ENCODE data around the gene BCL7B.
A peak's percentile ranks its signal among the peaks of the same experiment; 100 is the strongest.

BCL7B gene

GRCh38 chr7:73557397-73558257, at the start of gene BCL7B:
Gene BCL7B (minus strand): TSS chr7:73557690. CDS start chr7:73557578, 112 bp downstream.
- Histone ChIP-seq H3K4me1 (ENCODE audit: insufficient read depth, low read length) (peaks cover 12% of the 10 kb centered on the region), H3K9me3 (ENCODE audit: low read length) (no peaks in the 10 kb centered on the region), H3K27me3 (ENCODE audit: insufficient read depth, low read length) (no peaks in the 10 kb centered on the region), H3K36me3 (ENCODE audit: insufficient read depth, low read length) (peaks cover 7% of the 10 kb centered on the region), H2AFZ (ENCODE audit: low read depth, low read length) (peak within 1 kb of the TSS; percentile 7), H3K4me3 (ENCODE audit: low read length) (peak within 1 kb of the TSS; percentile 66)

DNA sequence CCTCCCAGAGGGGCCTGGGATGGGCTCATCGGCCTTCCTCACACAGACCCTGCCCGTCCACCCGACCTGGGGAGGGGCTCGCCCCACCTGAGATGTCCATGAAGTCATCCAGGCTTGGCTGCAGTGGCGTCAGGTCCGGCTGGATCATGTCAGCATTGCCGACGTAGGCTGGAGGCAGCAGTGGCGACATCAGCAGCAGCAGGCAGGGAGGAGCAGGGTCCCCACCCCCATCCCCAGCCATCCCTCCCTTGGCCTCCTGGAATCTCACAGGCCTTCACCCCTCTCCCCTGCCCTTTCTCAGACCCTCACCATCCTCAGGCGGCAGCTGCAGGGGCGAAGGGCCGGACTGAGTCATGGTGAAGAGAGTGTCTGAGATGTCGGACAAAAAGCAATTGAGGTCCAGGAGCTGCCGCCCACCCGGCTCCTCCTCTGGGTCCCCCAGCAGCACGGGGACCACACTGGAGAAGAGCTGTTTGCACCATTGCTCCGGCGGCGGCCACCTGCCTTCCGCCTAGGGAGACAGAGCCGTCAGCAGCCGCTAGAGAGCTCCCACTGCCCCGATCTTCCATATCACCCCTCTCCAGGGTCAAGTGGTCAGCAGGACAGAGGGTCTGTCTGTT, 48.2 kb upstream of the BCL7B start:
- H3K36me3 ChIP-seq (ENCODE audit: insufficient read depth, low read length), result no peaks in the 10 kb centered on the region
- H3K4me3 ChIP-seq (ENCODE audit: low read length), result no peak overlapping the region

GRCh38 chr7:73602721-73603651, 45.5 kb upstream of the BCL7B start:
- no peaks in the 10 kb centered on the region for H3K4me1 ChIP-seq (ENCODE audit: insufficient read depth, low read length)
- no peaks in the 10 kb centered on the region for H3K9me3 ChIP-seq (ENCODE audit: low read length)

More for the DNA sequence above, 48.2 kb upstream of the BCL7B start:
- Histone ChIP-seq H3K4me1 (ENCODE audit: insufficient read depth, low read length) (no peaks in the 10 kb centered on the region), H2AFZ (ENCODE audit: low read depth, low read length) (no peak overlapping the region), H3K27me3 (ENCODE audit: insufficient read depth, low read length) (peaks cover 11% of the 10 kb centered on the region), H3K9me3 (ENCODE audit: low read length) (no peaks in the 10 kb centered on the region)

DNA sequence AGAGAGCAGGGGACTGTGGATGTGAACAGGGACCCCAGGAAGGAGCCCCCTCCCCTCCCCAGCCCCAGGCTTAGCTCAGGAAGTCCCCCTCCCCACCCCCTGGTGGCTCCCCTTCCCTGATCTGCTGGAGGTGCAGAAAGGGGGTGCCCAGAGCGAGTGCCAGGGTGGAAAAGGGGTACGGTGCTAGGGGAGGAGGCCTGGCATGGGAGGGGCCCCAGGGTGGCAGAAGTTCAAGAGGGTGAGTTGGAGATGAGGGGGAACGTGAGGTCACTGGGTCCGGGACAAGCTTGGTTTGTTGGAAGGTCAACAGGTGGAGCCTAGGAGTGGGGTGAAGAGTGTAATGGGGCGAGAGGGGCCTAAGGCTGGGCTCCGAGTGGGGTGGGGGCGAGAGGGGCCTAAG, 42.4 kb upstream of the BCL7B start:
- Histone ChIP-seq H3K27me3 (ENCODE audit: insufficient read depth, low read length) (peaks cover 24% of the 10 kb centered on the region), H2AFZ (ENCODE audit: low read depth, low read length) (no peak overlapping the region), H3K9me3 (ENCODE audit: low read length) (no peaks in the 10 kb centered on the region)

More at GRCh38 chr7:73602721-73603651, 45.5 kb upstream of the BCL7B start:
- Histone ChIP-seq H3K36me3 (ENCODE audit: insufficient read depth, low read length) (no peaks in the 10 kb centered on the region), H3K4me3 (ENCODE audit: low read length) (no peak overlapping the region), H3K27me3 (ENCODE audit: insufficient read depth, low read length) (peaks cover 17% of the 10 kb centered on the region), H2AFZ (ENCODE audit: low read depth, low read length) (no peak overlapping the region)

DNA sequence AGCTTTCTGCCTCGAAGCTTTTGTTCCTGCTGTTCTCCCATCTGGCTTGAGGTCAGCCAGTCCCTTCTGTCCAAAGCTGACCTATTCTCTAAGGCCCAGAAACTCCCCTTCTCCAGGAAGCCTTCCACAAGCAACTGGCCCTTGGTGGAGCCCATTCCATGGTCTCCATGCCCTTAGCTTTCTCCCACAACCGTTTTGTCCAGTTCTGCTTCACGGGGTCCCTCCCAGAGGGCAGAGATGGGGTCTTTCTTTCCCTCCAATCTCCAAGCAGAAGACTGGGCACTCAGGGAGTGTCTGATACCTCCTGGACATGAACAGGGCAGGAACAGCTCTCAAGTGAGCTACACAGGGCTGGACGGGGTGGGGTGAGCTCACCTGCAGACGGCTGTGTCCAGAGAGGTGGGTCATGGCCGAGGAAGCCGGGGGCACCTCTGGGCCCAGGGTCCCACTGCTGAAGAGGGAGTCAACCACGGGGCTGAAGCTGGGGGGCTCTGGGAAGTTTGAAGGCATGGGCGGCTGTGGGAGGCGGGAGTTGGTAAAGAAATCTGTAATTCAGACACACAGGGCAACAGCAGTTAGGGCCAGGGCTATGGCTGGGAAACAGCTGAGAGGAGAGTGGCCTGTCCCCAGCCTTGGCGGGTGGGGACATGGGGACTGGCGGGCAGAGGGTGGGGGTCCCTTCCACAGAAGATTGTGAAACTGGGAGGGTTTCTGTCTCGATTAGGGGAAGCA, 41.8 kb upstream of the BCL7B start:
- Histone ChIP-seq H3K36me3 (ENCODE audit: insufficient read depth, low read length) (no peaks in the 10 kb centered on the region), H3K27me3 (ENCODE audit: insufficient read depth, low read length) (peaks cover 24% of the 10 kb centered on the region), H3K9me3 (ENCODE audit: low read length) (no peaks in the 10 kb centered on the region), H2AFZ (ENCODE audit: low read depth, low read length) (no peak overlapping the region), H3K4me1 (ENCODE audit: insufficient read depth, low read length) (no peaks in the 10 kb centered on the region), H3K4me3 (ENCODE audit: low read length) (no peak overlapping the region)

More for the DNA sequence above, 42.4 kb upstream of the BCL7B start:
- no peaks in the 10 kb centered on the region for H3K36me3 ChIP-seq (ENCODE audit: insufficient read depth, low read length)
- no peaks in the 10 kb centered on the region for H3K4me1 ChIP-seq (ENCODE audit: insufficient read depth, low read length)
- H3K4me3 ChIP-seq (ENCODE audit: low read length), result no peak overlapping the region

- Histone ChIP-seq H3K4me1 (ENCODE audit: insufficient read depth, low read length) (no peaks in the 10 kb centered on the region), H3K9me3 (ENCODE audit: low read length) (no peaks in the 10 kb centered on the region), H2AFZ (ENCODE audit: low read depth, low read length) (no peak overlapping the region), H3K36me3 (ENCODE audit: insufficient read depth, low read length) (no peaks in the 10 kb centered on the region), H3K27me3 (ENCODE audit: insufficient read depth, low read length) (peaks cover 24% of the 10 kb centered on the region), H3K4me3 (ENCODE audit: low read length) (no peak overlapping the region)
These were observed 40.7 kb upstream of the BCL7B start for GRCh38 chr7:73597978-73598782.

DNA sequence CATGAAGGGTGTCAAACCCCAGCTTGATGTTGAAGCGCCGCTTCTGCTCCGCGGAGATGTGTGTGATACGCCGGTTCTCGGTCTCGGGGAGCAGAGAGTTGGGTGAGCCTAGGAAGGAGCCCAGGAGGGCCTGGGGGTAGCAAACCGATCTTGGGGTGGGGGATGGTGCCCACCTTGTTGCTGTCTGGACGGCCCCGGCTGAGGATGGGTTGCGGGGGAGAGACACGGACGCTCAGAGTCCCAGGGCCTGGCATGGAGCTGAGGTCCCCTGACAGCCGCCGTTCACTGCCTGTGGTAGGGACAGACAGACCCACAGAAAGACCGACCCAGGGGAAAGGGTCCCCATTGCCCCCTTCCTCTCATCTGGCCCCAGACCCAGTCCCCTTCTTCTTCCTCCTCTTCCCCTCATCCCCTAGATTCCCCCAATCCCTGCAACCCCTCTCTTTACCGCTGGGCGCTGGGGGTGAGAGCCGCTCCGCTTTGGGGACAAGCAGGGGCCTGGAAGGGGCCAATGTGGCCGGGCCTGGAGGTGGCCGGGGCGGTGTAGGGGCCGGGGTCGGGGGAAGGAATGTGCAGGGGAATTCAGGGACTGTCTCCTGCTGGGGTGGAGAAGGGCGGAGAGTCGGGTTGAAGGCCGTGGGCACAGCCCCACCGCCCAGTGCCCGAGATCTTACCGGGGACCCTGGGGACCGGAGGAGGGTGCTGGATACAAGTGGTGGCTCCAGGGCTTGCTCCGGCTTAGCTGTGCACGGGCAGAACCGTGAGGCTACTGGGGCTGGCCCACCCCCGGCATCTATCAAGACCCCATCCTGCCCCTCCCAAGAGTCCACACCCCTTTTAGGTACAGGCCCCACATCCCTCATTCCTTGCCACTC, 38.9 kb upstream of the BCL7B start:
- H3K9me3 ChIP-seq (ENCODE audit: low read length), result no peaks in the 10 kb centered on the region
- H3K4me1 ChIP-seq (ENCODE audit: insufficient read depth, low read length), result no peaks in the 10 kb centered on the region
- no peaks in the 10 kb centered on the region for H3K36me3 ChIP-seq (ENCODE audit: insufficient read depth, low read length)
- no peak overlapping the region for H3K4me3 ChIP-seq (ENCODE audit: low read length)
- no peak overlapping the region for H2AFZ ChIP-seq (ENCODE audit: low read depth, low read length)
- H3K27me3 ChIP-seq (ENCODE audit: insufficient read depth, low read length), result peaks cover 21% of the 10 kb centered on the region

DNA sequence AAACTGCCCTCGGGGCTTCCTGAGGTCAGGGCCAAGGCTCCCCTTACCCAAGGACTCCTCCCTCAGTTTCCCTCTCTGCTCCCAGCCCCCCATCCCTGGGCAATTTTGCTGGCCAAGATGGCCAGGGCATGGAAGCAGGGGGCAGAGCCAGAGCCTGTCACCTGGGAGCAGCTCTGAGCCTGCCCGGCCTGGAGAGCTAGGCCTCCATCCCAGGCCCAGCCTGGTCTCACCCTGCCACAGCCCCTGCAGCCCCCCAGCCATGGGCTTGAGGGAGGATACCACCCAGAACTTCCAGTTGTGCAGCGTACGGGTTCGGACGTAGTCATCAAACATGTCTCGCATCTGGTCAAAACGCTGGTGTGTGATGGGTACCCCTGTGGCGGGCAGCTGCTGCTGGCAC, 37.9 kb upstream of the BCL7B start:
- Histone ChIP-seq H3K36me3 (ENCODE audit: insufficient read depth, low read length) (no peaks in the 10 kb centered on the region), H3K4me3 (ENCODE audit: low read length) (no peak overlapping the region), H3K4me1 (ENCODE audit: insufficient read depth, low read length) (no peaks in the 10 kb centered on the region), H2AFZ (ENCODE audit: low read depth, low read length) (no peak overlapping the region), H3K27me3 (ENCODE audit: insufficient read depth, low read length) (peaks cover 21% of the 10 kb centered on the region), H3K9me3 (ENCODE audit: low read length) (no peaks in the 10 kb centered on the region)

DNA sequence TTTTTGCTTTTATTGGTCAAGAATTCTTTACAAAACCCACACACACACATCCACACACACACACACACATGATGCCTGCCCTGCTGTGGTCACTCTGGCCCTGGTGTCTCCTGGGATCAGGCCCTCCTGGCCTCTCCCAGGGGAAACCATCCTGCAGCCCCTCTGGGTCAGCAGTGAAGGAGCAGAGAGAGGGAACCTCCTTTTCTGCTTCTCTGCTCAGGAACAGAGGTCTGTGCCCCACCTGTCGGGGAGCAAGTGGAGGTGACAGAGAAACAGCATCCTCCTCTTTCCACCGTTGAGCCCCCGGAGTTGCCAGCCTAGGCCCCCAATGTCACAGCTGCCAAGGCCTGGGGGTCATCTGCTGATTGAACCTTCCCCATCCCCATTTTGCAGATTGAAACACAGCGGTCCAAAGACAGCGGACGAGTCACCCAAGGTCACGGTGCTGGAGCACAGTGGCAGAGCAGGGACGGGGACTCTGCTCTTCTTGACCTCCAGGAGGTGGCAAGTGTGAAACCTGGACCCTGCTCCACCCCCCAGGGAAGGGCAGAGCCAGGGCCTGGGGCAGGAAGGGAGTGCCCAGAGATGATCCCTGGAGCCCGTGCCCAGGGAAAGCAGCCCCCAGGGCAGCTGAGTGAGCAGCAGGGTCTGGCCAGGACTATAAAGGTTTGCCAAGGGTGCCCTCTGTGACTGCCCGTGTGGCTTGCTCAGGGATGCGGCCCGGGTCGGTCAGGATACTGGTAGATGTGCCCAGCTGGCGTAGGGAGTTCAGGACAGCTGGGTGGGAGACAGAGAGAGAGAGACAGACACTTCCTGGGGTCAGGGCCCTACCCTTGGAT, 35.9 kb upstream of the BCL7B start:
- peaks cover 19% of the 10 kb centered on the region for H3K27me3 ChIP-seq (ENCODE audit: insufficient read depth, low read length)
- H3K36me3 ChIP-seq (ENCODE audit: insufficient read depth, low read length), result no peaks in the 10 kb centered on the region
- no peak overlapping the region for H2AFZ ChIP-seq (ENCODE audit: low read depth, low read length)
- no peaks in the 10 kb centered on the region for H3K4me1 ChIP-seq (ENCODE audit: insufficient read depth, low read length)
- no peaks in the 10 kb centered on the region for H3K9me3 ChIP-seq (ENCODE audit: low read length)
- no peak overlapping the region for H3K4me3 ChIP-seq (ENCODE audit: low read length)

DNA sequence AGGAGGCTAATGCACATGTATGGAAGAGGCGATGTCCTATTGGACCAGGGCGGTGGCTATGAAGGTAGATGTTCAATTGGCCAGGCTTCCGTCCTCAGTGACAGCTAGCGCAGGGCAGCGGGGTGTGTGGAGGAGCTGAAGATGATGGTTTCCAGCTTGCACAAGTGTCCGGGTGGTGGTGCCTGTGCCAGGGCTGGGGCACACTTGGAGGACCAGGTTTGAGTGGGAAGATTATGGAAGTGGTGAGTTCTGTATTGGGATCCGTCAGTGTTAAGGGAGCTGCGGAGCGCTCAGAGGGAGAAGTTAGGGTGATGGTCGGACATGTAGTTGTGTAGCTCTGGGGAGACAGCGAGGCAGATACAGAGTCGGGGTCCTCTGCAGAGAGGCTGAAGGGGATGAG, 29.4 kb upstream of the BCL7B start:
- Histone ChIP-seq H3K4me1 (ENCODE audit: insufficient read depth, low read length) (no peaks in the 10 kb centered on the region), H3K27me3 (ENCODE audit: insufficient read depth, low read length) (no peaks in the 10 kb centered on the region), H3K4me3 (ENCODE audit: low read length) (no peak overlapping the region), H3K36me3 (ENCODE audit: insufficient read depth, low read length) (no peaks in the 10 kb centered on the region), H2AFZ (ENCODE audit: low read depth, low read length) (no peak overlapping the region), H3K9me3 (ENCODE audit: low read length) (no peaks in the 10 kb centered on the region)
